WTC11 (cell line): ENCODE measurements around the gene MED12L.

Experiments used
- FOXJ3 ChIP-seq: sonication (generic); formaldehyde crosslinking; IDR thresholded peaks from 2 replicates; pipeline ENCODE4 v1.9.0; 2021; ENCODE audit warnings: missing genetic modification reagents, mild to moderate bottlenecking, borderline replicate concordance
- GABPB1 ChIP-seq: sonication (generic); formaldehyde crosslinking; IDR thresholded peaks from 2 replicates; pipeline ENCODE4 v1.8.1; 2023; ENCODE audit warnings: mild to moderate bottlenecking, missing genetic modification reagents
- NFYB ChIP-seq: sonication (generic); formaldehyde crosslinking; conservative IDR thresholded peaks from 2 replicates; pipeline ENCODE4 v1.8.0; 2022; ENCODE audit warnings: low read depth, missing genetic modification reagents
- NR2C2 ChIP-seq: sonication (generic); formaldehyde crosslinking; IDR thresholded peaks from 2 replicates; pipeline ENCODE4 v1.8.0; 2022; ENCODE audit warnings: mild to moderate bottlenecking, missing genetic modification reagents
- SMAD4 ChIP-seq: sonication (generic); formaldehyde crosslinking; IDR thresholded peaks from 2 replicates; pipeline ENCODE4 v1.8.0; 2022; ENCODE audit warnings: mild to moderate bottlenecking, missing genetic modification reagents
- TEAD4 ChIP-seq: sonication (generic); formaldehyde crosslinking; IDR thresholded peaks from 2 replicates; pipeline ENCODE4 v1.8.0; 2022; ENCODE audit warnings: mild to moderate bottlenecking, missing genetic modification reagents
- TP53 ChIP-seq: sonication (generic); formaldehyde crosslinking; IDR thresholded peaks from 2 replicates; pipeline ENCODE4 v1.8.1; 2023; ENCODE audit warnings: mild to moderate bottlenecking, missing genetic modification reagents
- TF ChIP-seq, protein P1 (sequence below): fragments of 200-600 bp; IDR thresholded peaks from 2 replicates; pipeline ENCODE4 v1.8.0; 2022; ENCODE audit warnings: antibody characterized with exemption
- TF ChIP-seq, protein P2 (sequence below): sonication (generic); formaldehyde crosslinking; IDR thresholded peaks from 2 replicates; pipeline ENCODE4 v1.8.0; 2022; ENCODE audit warnings: mild to moderate bottlenecking, missing genetic modification reagents
- TF ChIP-seq, protein P3 (sequence below): sonication (generic); formaldehyde crosslinking; IDR thresholded peaks from 2 replicates; pipeline ENCODE4 v1.8.0; 2023; ENCODE audit warnings: missing genetic modification reagents
- TF ChIP-seq, protein P4 (sequence below): sonication (generic); formaldehyde crosslinking; IDR thresholded peaks from 2 replicates; pipeline ENCODE4 v1.8.1; 2022; ENCODE audit warnings: mild to moderate bottlenecking, missing genetic modification reagents, moderate library complexity, borderline replicate concordance
- TF ChIP-seq, protein P5 (sequence below): sonication (generic); formaldehyde crosslinking; IDR thresholded peaks from 2 replicates; pipeline ENCODE4 v1.8.0; 2022; ENCODE audit warnings: mild to moderate bottlenecking, missing genetic modification reagents

DNA sequence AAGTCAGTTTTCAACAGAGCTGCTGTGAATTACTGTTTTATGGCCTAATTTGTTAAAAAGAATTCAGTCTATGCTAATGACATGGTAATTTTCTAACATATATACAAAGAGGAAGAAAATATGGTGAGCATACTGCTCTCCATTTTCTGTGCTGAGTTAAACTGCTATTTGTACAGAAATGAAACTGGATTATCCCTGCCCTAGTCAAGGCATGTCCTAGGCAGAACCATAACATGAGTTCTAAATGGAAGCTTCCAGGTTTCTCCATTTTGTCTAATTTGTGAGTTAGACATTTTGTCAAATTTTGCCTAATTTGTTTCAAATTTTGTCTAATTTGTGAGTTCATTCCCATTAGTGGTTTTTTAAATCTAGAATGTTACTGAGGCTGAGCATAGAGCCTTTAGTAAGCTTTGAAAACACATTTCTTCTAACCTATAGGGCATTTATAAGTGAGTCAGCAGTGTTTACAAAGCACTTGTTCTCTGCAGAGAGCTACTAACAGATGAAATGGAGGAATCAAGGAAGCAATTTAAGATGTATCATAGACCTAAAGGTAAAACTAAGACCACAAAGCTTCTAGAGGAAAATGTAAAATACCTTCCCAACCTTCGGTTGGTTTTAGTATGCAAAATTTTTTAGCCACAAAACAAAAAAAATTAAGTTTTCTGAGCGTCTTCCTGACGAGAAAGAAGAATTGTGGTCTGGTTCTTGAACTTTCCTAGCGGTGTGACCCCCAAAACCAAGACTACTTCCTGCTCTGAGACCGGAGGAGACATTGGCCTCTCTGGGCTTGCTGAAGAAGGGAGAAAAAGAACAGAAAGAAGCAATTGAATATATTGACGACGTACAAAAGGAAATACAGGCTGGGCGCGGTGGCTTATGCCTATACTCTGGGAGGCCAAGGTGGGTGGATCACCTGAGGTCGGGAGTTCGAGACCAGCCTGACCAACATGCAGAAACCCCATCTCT is 183.1 kb downstream of the MED12L start:
- TF ChIP-seq, protein P1, sequence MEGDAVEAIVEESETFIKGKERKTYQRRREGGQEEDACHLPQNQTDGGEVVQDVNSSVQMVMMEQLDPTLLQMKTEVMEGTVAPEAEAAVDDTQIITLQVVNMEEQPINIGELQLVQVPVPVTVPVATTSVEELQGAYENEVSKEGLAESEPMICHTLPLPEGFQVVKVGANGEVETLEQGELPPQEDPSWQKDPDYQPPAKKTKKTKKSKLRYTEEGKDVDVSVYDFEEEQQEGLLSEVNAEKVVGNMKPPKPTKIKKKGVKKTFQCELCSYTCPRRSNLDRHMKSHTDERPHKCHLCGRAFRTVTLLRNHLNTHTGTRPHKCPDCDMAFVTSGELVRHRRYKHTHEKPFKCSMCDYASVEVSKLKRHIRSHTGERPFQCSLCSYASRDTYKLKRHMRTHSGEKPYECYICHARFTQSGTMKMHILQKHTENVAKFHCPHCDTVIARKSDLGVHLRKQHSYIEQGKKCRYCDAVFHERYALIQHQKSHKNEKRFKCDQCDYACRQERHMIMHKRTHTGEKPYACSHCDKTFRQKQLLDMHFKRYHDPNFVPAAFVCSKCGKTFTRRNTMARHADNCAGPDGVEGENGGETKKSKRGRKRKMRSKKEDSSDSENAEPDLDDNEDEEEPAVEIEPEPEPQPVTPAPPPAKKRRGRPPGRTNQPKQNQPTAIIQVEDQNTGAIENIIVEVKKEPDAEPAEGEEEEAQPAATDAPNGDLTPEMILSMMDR = no peak
- no peak for TF ChIP-seq TEAD4 (CRISPR knock-in tag)
- TF ChIP-seq, protein P2, sequence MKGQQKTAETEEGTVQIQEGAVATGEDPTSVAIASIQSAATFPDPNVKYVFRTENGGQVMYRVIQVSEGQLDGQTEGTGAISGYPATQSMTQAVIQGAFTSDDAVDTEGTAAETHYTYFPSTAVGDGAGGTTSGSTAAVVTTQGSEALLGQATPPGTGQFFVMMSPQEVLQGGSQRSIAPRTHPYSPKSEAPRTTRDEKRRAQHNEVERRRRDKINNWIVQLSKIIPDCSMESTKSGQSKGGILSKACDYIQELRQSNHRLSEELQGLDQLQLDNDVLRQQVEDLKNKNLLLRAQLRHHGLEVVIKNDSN (CRISPR knock-in tag) = no peak
- TF ChIP-seq NFYB = no peak
- TF ChIP-seq SMAD4 (CRISPR knock-in tag) = no peak
- TF ChIP-seq FOXJ3 (CRISPR knock-in tag) = no peak
- TF ChIP-seq, protein P3, sequence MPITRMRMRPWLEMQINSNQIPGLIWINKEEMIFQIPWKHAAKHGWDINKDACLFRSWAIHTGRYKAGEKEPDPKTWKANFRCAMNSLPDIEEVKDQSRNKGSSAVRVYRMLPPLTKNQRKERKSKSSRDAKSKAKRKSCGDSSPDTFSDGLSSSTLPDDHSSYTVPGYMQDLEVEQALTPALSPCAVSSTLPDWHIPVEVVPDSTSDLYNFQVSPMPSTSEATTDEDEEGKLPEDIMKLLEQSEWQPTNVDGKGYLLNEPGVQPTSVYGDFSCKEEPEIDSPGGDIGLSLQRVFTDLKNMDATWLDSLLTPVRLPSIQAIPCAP (CRISPR knock-in tag) = no peak
- TF ChIP-seq, protein P4, sequence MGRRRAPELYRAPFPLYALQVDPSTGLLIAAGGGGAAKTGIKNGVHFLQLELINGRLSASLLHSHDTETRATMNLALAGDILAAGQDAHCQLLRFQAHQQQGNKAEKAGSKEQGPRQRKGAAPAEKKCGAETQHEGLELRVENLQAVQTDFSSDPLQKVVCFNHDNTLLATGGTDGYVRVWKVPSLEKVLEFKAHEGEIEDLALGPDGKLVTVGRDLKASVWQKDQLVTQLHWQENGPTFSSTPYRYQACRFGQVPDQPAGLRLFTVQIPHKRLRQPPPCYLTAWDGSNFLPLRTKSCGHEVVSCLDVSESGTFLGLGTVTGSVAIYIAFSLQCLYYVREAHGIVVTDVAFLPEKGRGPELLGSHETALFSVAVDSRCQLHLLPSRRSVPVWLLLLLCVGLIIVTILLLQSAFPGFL (CRISPR knock-in tag) = no peak
- TF ChIP-seq, protein P5, sequence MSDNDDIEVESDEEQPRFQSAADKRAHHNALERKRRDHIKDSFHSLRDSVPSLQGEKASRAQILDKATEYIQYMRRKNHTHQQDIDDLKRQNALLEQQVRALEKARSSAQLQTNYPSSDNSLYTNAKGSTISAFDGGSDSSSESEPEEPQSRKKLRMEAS (CRISPR knock-in tag) = no peak
- TF ChIP-seq TP53 (CRISPR knock-in tag) = no peak
- TF ChIP-seq NR2C2 (CRISPR knock-in tag) = no peak
- TF ChIP-seq GABPB1 (CRISPR knock-in tag) = no peak
